ENCODE results near the gene ACACA. TPM values are rescaled to one million over a fixed set of nuclear protein-coding genes. Genes with fewer than 3 reads are reported as not detected.

Gene ACACA
- polyA plus RNA-seq, 1 experiment, result 26.9 TPM

- H3K4me3 ChIP-seq (ENCODE audit: low read depth, low read length), result no peak overlapping the region
- no peak for DNase-seq (ENCODE audit: low read depth)
- CTCF ChIA-PET, result no interaction called here
- POLR2A ChIA-PET, result no interaction called here
- 0 out of 2 replicates have a peak, but pooled peaks cover 2% of the 10 kb centered on the region for H3K36me3 ChIP-seq (ENCODE audit: control insufficient read depth, insufficient read depth, low read length)
- TF ChIP-seq, protein P1, sequence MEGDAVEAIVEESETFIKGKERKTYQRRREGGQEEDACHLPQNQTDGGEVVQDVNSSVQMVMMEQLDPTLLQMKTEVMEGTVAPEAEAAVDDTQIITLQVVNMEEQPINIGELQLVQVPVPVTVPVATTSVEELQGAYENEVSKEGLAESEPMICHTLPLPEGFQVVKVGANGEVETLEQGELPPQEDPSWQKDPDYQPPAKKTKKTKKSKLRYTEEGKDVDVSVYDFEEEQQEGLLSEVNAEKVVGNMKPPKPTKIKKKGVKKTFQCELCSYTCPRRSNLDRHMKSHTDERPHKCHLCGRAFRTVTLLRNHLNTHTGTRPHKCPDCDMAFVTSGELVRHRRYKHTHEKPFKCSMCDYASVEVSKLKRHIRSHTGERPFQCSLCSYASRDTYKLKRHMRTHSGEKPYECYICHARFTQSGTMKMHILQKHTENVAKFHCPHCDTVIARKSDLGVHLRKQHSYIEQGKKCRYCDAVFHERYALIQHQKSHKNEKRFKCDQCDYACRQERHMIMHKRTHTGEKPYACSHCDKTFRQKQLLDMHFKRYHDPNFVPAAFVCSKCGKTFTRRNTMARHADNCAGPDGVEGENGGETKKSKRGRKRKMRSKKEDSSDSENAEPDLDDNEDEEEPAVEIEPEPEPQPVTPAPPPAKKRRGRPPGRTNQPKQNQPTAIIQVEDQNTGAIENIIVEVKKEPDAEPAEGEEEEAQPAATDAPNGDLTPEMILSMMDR (IDR thresholded peaks at IDR 0.05; ENCODE audit: insufficient read depth, low read depth, low read length), result no peak
- no peaks in the 10 kb centered on the region for H3K27me3 ChIP-seq (ENCODE audit: control insufficient read depth, insufficient read depth, low read length)
These were observed 91.0 kb downstream of the ACACA start for GRCh38 chr17:37315601-37316000.

- H3K4me3 ChIP-seq (ENCODE audit: low read depth, low read length), result no peak overlapping the region
- no peak for DNase-seq (ENCODE audit: low read depth)
- ChIA-PET POLR2A (no interaction called here), CTCF (interaction anchor here (1.5 kb wide), 1 partner anchor 12 kb away, joined by 5 read pairs; no protein-coding TSS in a partner anchor)
- H3K36me3 ChIP-seq (ENCODE audit: control insufficient read depth, insufficient read depth, low read length), result 0 out of 2 replicates have a peak, but pooled peaks cover 2% of the 10 kb centered on the region
- H3K27me3 ChIP-seq (ENCODE audit: control insufficient read depth, insufficient read depth, low read length), result no peaks in the 10 kb centered on the region
- TF ChIP-seq, protein P1 (IDR thresholded peaks at IDR 0.05; ENCODE audit: insufficient read depth, low read depth, low read length), result no peak
These were observed 94.3 kb downstream of the ACACA start for GRCh38 chr17:37312137-37312923.

DNA sequence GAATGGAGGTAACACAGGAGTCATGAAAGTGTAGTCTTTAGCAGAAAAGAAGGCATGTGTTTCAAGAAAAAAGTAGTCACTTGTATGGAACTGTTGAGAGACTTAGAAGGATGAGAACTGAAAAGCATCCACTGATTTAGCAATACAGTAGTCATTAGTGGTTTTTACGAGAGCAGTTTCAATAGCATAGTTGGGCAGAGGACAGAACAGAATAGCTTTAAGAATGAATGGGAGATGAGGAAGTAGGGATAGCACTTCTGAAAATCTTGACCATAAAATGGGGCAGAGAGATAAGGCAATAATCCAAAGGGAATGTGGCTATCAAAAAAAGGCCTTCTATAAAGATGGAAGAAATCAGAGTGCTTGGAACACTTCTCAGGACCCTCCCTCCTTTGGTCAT lies 95.7 kb downstream of the ACACA start:
- Histone ChIP-seq H3K4me3 (ENCODE audit: low read depth, low read length) (no peak overlapping the region), H3K36me3 (ENCODE audit: control insufficient read depth, insufficient read depth, low read length) (0 out of 2 replicates have a peak, but pooled peaks cover 2% of the 10 kb centered on the region), H3K27me3 (ENCODE audit: control insufficient read depth, insufficient read depth, low read length) (no peaks in the 10 kb centered on the region)
- TF ChIP-seq, protein P1 (IDR thresholded peaks at IDR 0.05; ENCODE audit: insufficient read depth, low read depth, low read length), result no peak
- ChIA-PET CTCF (interaction anchor here (1.5 kb wide), 1 partner anchor 11 kb away, joined by 5 read pairs; no protein-coding TSS in a partner anchor), POLR2A (no interaction called here)
- peak; percentile 34 for DNase-seq (ENCODE audit: low read depth)

DNA sequence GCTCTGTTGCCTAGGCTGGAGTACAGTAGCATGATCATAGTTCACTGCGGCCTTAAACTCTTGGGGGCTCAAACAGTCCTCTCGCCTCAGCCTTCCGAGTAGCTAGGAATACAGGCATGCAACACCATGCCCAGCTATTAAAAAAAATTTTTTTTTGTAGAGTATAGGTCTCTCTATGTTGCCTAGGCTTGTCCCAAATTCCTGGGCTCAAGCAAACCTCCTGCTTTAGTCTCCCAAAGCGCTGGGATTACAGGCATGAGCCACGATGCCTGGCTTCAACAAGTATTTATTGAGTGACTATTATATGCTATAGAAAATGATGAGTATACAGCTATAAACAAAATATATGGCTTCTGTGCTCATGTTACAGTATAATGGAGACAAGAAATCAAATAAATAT lies 97.6 kb downstream of the ACACA start:
- Histone ChIP-seq H3K4me3 (ENCODE audit: low read depth, low read length) (no peak overlapping the region), H3K36me3 (ENCODE audit: control insufficient read depth, insufficient read depth, low read length) (no peaks in the 10 kb centered on the region), H3K27me3 (ENCODE audit: control insufficient read depth, insufficient read depth, low read length) (no peaks in the 10 kb centered on the region)
- ChIA-PET POLR2A (no interaction called here), CTCF (interaction anchor here (2.5 kb wide), 1 partner anchor 10 kb away, joined by 7 read pairs; no protein-coding TSS in a partner anchor)
- TF ChIP-seq, protein P1 (IDR thresholded peaks at IDR 0.05; ENCODE audit: insufficient read depth, low read depth, low read length), result no peak
- no peak for DNase-seq (ENCODE audit: low read depth)

DNA sequence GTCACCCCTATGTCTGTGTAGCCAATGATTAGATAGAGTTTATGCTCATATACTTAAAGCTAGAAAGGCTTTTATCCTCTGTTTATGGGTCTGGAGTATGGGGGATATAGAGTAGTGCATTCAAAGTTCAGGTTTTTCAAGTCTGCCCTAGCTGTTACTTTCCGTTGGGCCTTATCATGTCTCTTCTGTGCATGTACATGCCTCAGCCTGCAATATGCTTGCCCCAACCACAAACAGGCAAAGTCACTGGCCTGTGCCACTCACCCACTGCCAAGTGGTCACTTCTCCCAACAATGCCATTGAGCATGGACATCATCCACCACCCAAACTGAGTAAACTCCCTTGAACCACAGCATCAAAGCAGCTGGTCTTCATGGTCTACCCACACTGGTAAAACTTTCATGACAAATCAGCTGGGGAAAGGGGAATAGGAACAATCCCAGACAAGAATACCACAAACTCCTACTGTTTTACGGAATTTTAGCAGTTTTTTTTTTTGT lies 101.2 kb downstream of the ACACA start:
- TF ChIP-seq, protein P1 (IDR thresholded peaks at IDR 0.05; ENCODE audit: insufficient read depth, low read depth, low read length), result no peak
- Histone ChIP-seq H3K4me3 (ENCODE audit: low read depth, low read length) (no peak overlapping the region), H3K36me3 (ENCODE audit: control insufficient read depth, insufficient read depth, low read length) (no peaks in the 10 kb centered on the region), H3K27me3 (ENCODE audit: control insufficient read depth, insufficient read depth, low read length) (no peaks in the 10 kb centered on the region)
- POLR2A ChIA-PET, result no interaction called here
- no peak for DNase-seq (ENCODE audit: low read depth)
- CTCF ChIA-PET, result interaction anchor here (0.7 kb wide), 1 partner anchor 181 kb away, joined by 3 read pairs; no protein-coding TSS in a partner anchor

All from BJ (cell line).